Activated CD4-positive, alpha-beta T cell treated with anti-CD3 and anti-CD28 coated beads for 48 hours (primary cell): ENCODE results near the gene SLC39A12.

Experiments
- DNase-seq: peaks from one replicate; pipeline ENCODE4 v3.0.0-alpha.2; 2020

Gene SLC39A12

DNA sequence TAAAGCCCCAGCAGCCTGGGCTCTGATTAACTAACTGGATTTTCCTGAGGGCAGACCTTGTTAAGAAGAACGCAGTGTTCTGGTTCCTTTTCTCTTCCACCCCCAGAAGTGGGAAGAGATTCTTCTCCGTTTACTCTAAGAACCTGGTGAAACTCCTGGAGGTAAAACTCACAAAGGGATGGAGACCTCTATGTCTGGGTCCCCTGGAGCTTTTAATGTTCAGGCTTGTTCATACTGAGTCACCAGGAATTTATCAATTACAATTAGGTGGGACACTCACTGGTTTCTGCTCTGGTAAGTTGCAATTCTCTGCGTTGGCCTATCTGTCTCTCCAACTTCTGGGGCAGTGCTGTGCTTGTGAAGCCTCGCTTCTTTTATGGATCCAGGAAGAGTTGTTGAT, 115.2 kb downstream of the SLC39A12 start:
- no peak for DNase-seq

DNA sequence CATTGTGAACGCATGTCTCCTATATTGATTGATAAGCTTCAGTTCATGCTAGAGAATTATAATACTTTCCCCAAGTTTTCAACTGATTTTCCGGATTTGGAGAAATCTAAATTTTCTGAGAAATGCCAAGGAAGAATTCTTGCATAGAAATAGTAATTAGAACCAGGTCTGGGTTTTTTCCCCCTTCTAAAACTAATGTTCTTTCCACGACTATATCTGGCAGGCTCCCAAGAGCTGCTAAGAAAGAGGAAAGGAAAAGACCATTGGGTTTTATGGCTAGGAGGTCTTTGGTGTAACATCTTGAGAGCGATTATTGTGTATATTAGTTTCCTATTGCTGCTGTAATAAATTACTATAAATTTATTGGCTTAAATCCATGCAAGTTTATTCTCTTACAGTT, 116.7 kb downstream of the SLC39A12 start:
- no peak for DNase-seq

DNA sequence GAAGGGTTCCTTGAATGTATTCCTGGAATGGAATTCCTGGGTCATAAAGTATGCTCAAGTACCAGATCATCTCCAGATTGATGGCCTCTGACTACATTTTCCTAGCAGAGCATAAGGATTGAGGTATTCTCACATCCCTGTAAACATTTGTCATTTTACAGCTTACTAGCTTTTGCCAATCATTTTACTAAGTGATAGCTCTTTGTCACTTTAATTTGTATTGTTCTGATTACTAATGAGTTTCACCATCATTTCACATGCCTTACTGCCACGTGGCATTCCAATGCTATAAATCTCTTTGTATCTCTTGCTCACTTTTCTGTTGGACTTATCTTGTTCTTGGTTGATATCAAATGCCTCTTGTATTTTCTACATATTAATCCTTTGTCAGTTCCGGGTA, 119.9 kb downstream of the SLC39A12 start:
- no peak for DNase-seq

DNA sequence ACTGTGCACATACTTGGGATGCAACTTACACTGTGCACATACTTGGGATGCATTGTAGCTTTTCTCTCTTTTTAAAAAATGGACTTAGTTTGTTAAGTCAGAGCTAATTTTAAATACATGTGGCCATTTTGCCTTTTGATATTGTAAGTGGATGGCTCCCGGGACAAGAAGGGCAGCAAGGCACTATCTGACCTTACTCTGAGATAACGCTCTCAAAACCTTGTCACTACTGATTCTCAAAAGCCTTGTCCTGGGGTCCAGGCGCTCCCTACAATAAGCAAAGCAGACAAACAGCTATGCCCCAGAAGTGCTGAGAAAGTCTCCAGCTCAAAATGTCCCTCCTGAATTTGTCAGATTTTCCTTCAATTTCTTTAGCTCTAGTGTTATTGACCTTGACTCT, 121.6 kb downstream of the SLC39A12 start:
- no peak for DNase-seq

DNA sequence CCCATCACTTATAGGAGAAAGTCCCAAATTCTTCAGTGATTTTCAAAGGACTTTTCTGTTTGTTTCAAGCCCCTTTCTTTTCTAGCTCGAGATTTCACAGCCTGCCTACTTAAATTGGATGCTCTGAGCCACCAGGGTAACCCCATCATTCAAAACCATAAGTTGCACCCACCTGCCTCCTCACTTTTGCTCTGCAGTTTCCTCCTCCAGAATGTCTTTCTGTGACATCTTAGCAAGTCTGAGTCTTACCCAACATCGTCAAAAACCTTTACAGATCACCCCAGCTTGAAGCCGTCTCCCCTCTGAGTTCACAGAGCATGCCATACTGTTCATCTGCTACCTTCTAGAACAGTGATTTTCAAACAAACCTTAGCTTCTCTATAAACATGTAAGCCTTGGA, 124.2 kb downstream of the SLC39A12 start:
- no peak for DNase-seq

DNA sequence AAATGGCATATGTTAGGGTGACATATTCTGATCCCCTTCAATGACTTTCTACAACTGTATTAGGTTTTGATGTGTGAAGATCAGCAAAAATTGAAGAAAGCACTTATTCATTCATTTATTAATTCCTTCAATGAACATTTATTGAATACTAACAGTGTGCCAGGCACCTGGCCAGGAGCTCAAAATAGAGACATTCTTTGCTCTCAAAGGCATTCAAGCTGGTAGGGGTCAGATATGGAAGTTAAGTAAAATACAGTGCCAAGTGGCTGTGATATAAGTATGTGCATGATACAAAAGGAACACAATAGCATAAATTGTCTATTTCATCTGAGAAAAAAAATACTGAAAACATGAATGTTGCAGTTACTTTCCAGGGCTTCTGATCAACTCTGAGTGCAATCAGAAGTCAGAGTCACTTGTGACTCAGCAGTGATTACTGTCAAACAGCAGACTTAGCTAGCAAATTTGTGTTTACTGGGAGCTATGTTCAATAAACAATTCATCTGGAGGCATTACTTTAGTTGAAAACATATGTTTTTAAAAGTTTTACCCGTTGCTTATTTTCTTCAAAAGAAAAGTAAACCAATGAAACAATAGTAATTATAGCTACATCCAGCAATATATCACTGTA, 128.1 kb downstream of the SLC39A12 start:
- DNase-seq = no peak

DNA sequence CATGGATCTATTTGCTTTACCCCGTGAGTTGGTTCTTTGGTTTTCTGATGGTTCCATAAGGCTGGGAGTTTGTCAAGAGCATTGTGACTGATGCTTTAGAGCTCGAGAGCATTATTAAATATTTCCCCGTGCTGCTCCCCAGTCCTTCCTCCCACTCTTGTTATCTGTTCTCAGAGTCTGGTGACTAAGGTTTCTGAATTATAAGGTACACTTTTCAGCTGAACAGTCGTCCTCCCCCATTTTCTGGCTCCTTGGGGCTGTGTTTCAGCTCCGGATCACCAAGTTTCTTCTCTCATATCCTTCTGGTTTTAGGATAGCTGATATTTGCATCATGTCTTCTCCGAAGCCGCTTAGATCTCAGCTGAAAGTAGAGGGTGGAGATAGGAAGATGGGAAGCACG, 130.7 kb downstream of the SLC39A12 start:
- no peak for DNase-seq

DNA sequence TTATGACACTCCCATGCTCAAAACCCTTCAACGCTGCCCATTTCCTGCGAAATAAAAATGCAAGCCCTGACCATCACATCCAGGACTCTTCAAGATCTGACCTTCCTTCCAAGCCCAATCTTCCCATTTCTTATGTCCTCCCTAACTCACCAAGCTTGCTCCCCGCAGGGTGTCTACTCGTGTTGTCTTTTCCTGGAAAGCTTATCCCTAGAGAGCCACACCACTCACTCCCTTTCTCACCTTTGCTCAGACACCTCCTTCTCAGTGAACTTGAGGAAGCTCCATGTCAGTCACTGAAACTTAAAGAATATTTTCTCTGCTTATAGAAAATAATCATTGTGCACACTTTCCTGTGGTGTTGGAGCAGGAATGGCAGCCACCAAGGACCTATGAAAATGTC, 134.1 kb downstream of the SLC39A12 start:
- no peak for DNase-seq

DNA sequence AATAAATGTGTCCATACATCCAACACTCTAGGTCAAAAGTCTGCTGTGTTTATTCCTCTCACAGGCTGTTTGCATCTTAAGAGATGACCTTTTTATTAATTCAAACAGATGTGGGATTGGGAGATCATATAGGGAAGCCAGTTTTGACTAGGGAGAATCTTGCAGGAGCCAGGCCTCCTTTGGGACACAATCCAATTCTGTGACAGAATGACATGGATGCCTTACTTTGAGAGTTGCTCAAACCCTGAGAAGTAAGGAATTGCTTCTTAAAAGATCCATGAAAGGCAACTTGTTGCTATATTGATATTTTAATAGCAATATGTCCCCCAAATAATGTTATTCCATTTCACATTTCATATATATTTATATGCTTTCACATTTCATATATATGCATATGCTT, 135.0 kb downstream of the SLC39A12 start:
- no peak for DNase-seq

DNA sequence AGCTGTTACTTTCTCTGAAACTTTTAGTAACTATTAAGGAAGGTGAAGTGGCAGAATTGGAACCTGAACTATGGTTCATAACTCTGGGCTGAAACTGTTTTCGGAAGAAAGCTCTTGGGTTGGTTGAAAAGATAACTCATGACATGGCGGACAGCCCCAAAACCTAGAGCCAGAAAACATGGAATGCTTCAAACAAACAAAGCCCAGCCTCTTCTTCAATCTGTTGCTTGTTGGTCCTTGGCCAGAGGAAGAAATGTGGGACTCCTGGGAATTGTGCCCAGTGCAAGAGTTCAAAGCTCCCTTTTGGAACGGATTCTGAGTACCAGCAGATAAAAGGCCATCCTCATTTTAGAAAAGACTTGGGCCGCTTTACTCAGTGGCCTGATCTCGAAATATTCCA, 135.6 kb downstream of the SLC39A12 start:
- DNase-seq = no peak
